Stimulated activated CD8-positive, alpha-beta memory T cell treated with anti-CD3 and anti-CD28 coated beads, Interleukin-4, amount 100 ng/mL, for 48 hours (primary cell): Measurements from ENCODE around the gene ZKSCAN5.

ENCODE experiments used
- DNase-seq: peaks from one replicate; pipeline ENCODE4 v3.0.0-alpha.2; 2020

The ZKSCAN5 gene

GRCh38 chr7:99504603-99505323, at the start of gene ZKSCAN5:
TSS of gene ZKSCAN5 (plus strand) at chr7:99504662. CDS start at chr7:99506045, 1,383 bp downstream.
- DNase-seq: peak; percentile 98

GRCh38 chr7:99455874-99456273, 48.6 kb upstream of the ZKSCAN5 start:
- no peak for DNase-seq

GRCh38 chr7:99456288-99456687, 48.2 kb upstream of the ZKSCAN5 start:
- DNase-seq: no peak

GRCh38 chr7:99457050-99457649, 47.3 kb upstream of the ZKSCAN5 start:
- no peak for DNase-seq

- DNase-seq: no peak
Measured at GRCh38 chr7:99457650-99458493, 46.6 kb upstream of the ZKSCAN5 start.

GRCh38 chr7:99459087-99459486, 45.4 kb upstream of the ZKSCAN5 start:
- DNase-seq: peak; percentile 64

- no peak for DNase-seq
Measured at GRCh38 chr7:99460651-99461050, 43.8 kb upstream of the ZKSCAN5 start.

- DNase-seq: no peak
Measured at GRCh38 chr7:99461221-99461620, 43.2 kb upstream of the ZKSCAN5 start.

- no peak for DNase-seq
Measured at GRCh38 chr7:99465421-99465768, 39.1 kb upstream of the ZKSCAN5 start.

GRCh38 chr7:99468336-99468918, 36.0 kb upstream of the ZKSCAN5 start:
- no peak for DNase-seq

- DNase-seq: no peak
Measured at GRCh38 chr7:99469381-99470065, 34.9 kb upstream of the ZKSCAN5 start.

GRCh38 chr7:99472561-99473314, 31.7 kb upstream of the ZKSCAN5 start, which contains the start of gene ZNF789:
TSS of gene ZNF789 (plus strand) at chr7:99472890. CDS start at chr7:99476457, 3,567 bp downstream.
- peak; percentile 99 for DNase-seq

GRCh38 chr7:99473315-99473596, 31.2 kb upstream of the ZKSCAN5 start:
- DNase-seq: no peak

- no peak for DNase-seq
Measured at GRCh38 chr7:99476107-99476506, 28.4 kb upstream of the ZKSCAN5 start.

GRCh38 chr7:99478464-99479440, 25.7 kb upstream of the ZKSCAN5 start:
- no peak for DNase-seq

- DNase-seq: no peak
Measured at GRCh38 chr7:99485094-99485493, 19.4 kb upstream of the ZKSCAN5 start.

GRCh38 chr7:99489235-99489634, 15.2 kb upstream of the ZKSCAN5 start:
- no peak for DNase-seq

GRCh38 chr7:99490878-99491277, 13.6 kb upstream of the ZKSCAN5 start:
- no peak for DNase-seq

GRCh38 chr7:99493823-99494222, 10.6 kb upstream of the ZKSCAN5 start:
- no peak for DNase-seq

- DNase-seq: no peak
Measured at GRCh38 chr7:99497766-99498545, 6.5 kb upstream of the ZKSCAN5 start.
